GM13977 (cell line): ENCODE data around the gene IFNA21.
"Not testable (repeated sequence)": the region's sequence is repeated elsewhere in the genome, so short reads cannot be mapped to it uniquely, and the experiment has no call there.

Experiments used
- DNase-seq: peaks from one replicate; pipeline ENCODE4 v3.0.0; 2012; ENCODE audit warnings: low spot score
- in situ Hi-C: fragments of 300-500 bp; cut with MboI; formaldehyde crosslinking; loops from one replicate; pipeline ENCODE4 v1.12.0; 2022; ENCODE audit warnings: low sequenced_read_pairs, low pct_unique_long_range_greater_than_20kb, mixed read lengths, inconsistent platforms; ENCODE audit not compliant: unreplicated experiment
- TF ChIP-seq, protein P1 (sequence below): IDR thresholded peaks from 2 replicates; pipeline ENCODE4 v1.5.1; 2012; ENCODE audit warnings: mild to moderate bottlenecking, control low read depth; ENCODE audit not compliant: insufficient read depth; ENCODE audit errors: extremely low read depth, missing control alignments

Gene IFNA21

DNA sequence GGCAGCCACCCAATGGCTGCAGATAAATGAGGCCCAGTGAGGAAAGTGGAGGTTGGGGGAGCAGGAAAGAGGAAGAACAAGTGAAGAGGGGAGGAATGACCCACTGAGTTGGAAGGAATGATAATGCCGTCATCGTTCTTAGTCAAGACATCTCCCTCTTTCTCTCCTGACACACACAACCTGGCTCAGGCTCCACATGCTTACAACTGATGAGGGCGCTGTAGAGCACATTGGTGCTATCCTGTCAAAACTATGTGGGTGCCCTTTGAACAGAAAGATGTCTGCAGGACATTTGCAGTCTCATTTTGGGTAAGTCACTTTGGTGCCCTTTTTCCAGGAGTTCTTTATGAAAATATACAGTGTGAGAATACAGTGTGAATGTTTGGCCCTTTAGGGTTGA lies 30.7 kb downstream of the IFNA21 start:
- in situ Hi-C loops = no loop called here
- no peak for DNase-seq
- TF ChIP-seq, protein P1, sequence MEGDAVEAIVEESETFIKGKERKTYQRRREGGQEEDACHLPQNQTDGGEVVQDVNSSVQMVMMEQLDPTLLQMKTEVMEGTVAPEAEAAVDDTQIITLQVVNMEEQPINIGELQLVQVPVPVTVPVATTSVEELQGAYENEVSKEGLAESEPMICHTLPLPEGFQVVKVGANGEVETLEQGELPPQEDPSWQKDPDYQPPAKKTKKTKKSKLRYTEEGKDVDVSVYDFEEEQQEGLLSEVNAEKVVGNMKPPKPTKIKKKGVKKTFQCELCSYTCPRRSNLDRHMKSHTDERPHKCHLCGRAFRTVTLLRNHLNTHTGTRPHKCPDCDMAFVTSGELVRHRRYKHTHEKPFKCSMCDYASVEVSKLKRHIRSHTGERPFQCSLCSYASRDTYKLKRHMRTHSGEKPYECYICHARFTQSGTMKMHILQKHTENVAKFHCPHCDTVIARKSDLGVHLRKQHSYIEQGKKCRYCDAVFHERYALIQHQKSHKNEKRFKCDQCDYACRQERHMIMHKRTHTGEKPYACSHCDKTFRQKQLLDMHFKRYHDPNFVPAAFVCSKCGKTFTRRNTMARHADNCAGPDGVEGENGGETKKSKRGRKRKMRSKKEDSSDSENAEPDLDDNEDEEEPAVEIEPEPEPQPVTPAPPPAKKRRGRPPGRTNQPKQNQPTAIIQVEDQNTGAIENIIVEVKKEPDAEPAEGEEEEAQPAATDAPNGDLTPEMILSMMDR = no peak

DNA sequence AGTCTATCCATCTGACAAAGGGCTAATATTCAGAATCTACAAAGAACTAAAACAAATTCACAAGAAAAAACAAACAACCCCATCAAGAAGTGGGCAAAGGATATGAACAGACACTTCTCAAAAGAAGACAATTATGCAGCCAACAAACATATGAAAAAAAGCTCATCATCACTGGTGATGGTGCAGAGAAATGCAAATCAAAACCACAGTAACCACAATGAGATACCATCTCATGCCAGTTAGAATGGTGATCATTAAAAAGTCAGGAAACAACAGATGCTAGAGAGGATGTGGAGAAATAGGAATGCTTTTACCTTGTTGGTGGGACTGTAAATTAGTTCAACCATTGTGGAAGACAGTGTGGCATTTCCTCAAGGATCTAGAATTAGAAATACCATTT lies 38.3 kb downstream of the IFNA21 start:
- in situ Hi-C loops, DNase-seq: not testable (repeated sequence)

DNA sequence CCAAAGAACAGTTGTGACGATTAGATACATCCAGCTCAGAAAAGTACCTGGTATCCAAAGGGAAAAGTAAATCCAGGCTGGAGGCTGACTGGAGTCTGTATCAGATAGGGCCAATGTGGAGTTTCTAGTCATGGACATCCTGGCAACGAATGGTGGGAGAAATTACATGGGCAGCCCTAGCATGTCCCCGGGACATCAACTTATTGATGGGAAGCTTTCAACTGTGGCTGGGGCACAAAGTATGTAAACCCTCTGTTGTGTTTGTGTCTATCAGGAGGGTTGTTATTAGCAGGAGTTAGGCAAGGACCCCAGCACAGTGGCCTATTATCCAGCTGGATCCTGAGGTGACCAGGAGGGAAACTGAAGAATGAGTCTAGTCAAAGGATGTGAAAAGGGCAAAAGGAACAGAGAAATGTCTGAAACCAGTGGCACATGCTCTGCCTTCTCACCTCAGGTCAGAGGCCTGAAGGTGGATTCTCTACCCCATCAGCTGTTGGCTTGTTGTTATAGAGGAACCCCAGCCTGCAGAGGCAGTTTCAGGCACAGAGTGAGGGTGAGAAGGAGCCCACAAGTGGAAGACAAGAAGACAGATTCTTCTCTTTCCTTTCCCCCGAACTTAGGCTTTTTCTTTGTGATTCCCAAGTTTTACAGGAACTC lies 44.7 kb downstream of the IFNA21 start:
- TF ChIP-seq, protein P1 = no peak
- in situ Hi-C loops = loop anchor here (25.0 kb wide), 2 partner anchors 234 to 759 kb away; no protein-coding TSS in a partner anchor

DNA sequence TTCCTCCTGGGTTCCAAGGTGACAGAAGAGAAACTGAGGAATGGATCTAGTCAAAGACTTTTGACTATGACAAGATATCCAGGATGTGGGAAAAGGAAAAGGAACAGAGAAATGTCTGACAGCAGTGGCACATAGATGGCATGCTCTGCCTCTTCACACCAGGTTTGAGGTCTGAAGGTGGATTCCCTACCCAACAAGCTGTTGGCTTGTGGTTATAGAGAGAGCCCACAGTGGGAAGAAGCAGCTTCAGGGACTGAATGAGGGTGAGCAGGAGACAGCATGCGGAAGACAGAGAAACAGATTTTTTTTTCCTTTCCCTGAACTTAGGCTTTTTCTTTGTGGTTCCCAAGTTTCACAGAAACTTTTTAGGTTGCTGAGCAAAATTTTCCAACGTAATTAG lies 45.4 kb downstream of the IFNA21 start:
- TF ChIP-seq, protein P1 = no peak
- DNase-seq = no peak
- in situ Hi-C loops = loop anchor here (25.0 kb wide), 2 partner anchors 234 to 759 kb away; no protein-coding TSS in a partner anchor

More for the DNA sequence above, 44.7 kb downstream of the IFNA21 start:
- no peak for DNase-seq

DNA sequence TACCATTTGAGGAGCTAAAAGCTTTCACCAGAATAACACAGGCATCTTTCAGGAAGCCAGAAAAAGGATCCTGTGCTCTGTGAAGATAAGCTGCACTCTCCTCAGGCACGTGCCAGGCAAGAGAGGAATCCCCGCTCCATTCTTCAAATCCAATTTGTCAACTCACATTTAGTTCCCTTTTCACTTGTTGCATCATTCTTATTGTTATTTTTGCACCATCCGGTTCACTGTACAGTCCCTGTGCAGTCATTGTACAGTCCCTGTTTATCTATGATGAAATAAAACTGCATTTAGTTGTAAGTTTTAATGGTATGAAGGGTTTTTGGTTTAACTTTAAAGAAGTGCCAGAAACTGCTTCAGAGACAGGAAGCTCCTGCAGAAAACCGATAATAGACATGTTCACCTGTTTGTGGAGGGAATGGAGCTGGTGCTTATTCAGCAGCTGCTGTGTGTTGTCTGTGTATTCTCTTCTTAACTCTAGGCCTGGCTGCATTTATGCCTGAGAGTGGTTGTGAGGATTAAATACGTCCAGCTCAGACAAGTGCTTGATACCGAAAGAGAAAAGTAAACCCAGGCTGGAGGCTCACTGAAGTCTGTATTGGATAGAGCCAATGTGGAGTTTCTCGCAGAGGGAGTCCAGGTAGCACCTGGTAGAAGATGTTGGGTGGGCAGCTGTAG lies 47.2 kb downstream of the IFNA21 start:
- TF ChIP-seq, protein P1 = no peak
- no peak for DNase-seq
- in situ Hi-C loops = loop anchor here (10.0 to 25.0 kb wide), 3 partner anchors 232 to 757 kb away; partner anchors contain the start of gene MLLT3
